D341Med (cell line): Measurements from ENCODE around the gene PGAM5.
"Not testable (repeated sequence)": the region's sequence is repeated elsewhere in the genome, so short reads cannot be mapped to it uniquely, and the experiment has no call there.

Experiments
- DNase-seq: peaks from one replicate; pipeline ENCODE4 v3.0.0; 2012; ENCODE audit warnings: low spot score

Gene PGAM5

DNA sequence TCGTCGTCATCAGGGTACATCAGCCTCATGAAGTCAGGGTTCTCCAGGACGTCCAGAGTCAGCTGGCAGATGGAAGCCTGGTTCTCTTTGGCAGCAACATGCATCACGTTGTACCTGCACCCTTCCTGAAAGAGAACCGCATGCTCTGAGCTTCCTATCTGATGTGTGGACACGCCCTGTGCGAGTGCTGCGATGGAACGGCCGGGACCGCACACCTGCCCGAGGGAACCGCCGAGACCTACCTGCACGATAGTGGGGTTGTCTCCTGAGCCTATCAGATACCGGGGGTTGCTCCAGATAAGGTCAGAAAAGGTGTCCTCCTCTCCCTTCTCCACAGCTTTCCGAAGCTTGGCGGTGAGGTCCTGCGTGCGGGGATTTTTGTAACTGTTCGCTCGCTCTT is 37.3 kb downstream of the PGAM5 start:
- no peak for DNase-seq

DNA sequence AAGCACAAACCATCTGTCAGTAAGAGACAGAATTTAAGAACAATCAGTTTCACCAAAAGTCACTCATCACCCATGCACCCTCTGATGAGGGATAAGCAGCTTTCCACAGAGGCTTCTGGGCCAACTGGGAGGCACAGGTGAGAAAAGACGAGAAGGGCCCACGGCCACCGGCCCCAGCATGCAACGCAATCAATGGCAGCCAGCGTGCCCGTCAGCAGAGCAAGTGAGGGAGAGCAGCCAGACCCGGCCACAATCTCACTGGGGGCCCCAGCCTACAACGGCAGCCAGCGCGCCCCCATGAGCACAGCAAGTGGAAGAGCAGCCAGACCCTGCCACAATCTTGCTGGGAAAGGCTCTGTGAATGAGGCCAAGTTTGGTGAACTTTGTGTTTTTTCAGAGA is 37.7 kb downstream of the PGAM5 start:
- DNase-seq: no peak

DNA sequence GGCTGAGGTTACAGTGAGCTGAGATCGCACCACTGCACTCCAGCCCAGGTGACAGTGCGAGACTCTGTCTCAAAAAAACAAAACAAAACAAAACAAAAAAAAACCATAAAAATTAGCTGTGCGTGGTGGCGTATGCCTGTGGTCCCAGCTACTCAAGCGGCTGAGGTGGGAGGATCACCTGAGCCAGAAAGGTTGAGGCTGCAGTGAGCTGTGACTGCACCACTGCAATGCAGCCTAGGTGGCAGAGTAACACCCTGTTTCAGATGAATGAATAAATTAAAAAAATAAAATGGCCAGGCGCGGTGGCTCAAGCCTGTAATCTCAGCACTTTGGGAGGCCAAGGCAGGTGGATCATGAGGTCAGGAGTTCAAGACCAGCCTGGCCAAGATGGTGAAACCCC is 43.0 kb downstream of the PGAM5 start:
- not testable (repeated sequence) for DNase-seq

DNA sequence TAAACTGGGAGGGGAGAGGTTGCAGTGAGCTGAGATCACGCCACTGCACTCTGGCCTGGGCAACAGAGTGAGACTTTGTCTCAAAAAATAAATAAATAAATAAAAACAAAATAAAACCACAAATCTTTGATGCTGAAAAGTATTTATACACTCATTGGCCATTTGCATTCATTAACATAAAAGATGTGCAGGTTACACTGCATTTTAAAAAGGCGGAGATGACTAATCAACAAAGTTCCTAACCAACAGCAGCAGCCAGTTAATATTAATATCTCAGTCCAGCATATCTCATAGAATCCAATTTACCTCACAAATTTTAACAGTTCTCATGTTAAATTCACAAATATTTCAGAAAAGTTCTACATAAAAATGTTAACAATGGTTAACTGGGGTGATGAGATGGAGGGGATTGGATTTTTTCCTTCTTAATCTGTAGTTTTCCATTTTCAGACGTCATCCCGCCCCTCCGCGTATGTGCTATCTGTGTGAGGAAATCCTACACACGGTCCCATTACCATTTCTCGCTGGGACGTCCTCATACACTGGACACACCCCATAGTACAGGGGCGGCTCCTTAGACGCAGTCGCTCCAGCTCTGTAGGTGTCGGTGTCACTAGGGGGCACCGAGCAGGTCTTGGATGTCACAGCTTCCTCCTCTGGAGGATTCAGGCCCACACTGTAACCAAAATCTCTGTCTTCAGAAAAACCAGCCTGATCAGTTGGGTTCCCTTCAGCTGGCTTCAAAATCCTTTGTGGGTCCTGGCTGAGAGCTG is 43.7 kb downstream of the PGAM5 start:
- DNase-seq: peak; percentile 67

DNA sequence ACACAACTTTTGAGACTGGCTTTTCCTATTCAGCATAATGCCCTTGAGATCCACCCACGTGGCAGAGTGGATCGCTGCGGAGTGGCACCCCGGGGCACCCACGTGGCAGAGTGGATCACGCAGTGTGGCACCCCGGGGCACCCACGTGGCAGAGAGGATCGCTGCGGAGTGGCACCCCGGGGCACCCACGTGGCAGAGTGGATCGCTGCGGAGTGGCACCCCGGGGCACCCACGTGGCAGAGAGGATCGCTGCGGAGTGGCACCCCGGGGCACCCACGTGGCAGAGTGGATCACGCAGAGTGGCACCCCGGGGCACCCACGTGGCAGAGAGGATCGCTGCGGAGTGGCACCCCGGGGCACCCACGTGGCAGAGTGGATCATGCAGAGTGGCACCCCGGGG is 48.2 kb downstream of the PGAM5 start:
- DNase-seq: not testable (repeated sequence)

DNA sequence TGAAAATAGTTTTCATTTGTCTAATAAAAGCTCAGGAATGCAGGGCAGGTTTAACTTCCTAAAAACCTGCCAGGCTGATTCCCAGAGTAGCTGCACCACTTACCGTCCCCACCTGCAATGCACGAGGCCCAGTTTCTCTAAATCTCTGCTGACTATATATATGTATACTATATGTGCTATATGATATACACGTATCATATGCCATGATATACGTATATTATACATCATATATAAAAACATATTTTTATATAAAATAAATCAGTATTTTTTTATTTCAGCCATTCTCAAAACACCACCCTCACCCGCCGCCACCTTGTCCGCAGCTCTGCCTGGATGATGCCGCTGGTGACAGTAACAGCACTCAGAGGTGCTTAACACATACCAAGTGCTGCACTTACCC is 48.7 kb downstream of the PGAM5 start:
- DNase-seq: no peak

DNA sequence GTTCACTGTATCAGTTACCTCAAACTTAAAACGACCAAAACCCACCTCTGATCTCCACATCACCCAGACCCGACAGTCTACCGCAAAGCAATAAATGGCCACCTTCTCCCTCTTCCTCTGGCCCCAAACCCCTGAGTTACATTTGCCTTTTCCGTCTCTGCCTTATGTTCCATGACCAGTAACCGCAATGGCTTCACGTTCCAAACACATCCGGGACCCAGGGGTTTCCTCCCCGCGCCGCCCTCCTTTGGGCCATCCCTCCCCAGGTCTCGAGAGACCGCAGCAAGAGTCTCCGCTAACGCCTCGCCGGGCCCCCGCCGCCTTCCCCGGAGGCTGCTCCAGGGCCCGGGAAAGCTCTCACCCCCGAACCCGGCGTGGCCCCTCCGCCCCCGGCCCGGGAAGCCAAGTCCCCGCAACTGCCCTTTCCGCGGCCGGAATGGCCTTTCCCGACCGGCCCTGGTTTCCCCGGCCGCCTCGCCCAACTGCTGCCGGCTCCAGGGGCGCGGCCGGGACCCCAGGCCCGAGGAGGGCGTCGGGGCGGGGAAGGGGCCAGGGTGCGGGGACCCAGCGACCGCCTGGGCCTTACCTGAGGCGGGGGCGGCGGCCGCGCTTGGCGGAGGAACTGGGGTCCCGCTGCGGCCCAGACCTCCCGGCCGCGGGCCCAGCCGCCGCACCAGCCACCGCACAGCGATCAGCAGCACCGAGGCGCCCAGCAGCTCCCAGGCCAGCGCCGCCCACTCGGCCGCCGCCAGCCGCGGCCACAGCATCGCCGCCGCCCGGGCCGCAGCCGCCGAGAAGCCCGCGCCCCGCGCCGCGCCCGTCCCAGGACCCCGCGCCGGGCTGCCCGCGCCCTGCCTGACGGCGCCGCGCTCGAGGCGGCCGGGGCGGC is 50.6 kb downstream of the PGAM5 start, which contains the start of gene ANKLE2:
Gene ANKLE2, minus strand, starts transcription at position 801 of the 889 bp plus-strand sequence. Its CDS starts 34 bp downstream, at position 767.
- DNase-seq: peak; percentile 94

DNA sequence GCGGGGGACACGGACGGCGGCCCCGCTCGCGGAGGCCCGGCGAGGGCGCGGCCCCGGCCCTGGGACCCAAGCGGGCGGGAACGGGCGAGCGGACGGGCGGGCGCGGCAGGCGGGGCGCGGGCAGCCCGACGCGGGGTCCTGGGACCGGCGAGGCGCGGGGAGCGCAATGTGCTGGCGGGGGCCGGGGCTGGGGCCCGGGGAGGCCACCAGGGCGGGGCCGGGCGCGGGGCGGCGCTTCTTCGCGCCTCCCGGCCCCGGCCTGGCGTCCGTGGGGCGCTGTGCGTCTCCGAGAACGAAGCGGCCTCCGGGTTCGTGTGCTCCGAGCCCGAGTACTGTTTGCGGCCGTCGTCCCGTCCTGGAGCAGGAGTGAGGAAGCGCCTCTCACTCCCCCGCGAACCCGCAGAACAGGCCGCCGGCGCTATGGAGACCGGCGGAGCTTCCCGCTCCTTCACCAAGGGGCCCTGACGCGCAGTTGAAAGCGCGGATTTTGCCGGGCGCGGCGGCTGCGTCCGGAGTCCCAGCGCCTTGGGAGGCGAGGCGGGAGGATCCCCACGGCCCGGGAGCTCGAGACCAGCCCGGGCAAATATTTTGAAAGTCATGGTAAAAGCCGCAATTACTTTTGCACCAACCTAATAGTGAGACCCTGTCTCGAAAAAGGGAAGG is 51.4 kb downstream of the PGAM5 start:
- peak; percentile 99 for DNase-seq

DNA sequence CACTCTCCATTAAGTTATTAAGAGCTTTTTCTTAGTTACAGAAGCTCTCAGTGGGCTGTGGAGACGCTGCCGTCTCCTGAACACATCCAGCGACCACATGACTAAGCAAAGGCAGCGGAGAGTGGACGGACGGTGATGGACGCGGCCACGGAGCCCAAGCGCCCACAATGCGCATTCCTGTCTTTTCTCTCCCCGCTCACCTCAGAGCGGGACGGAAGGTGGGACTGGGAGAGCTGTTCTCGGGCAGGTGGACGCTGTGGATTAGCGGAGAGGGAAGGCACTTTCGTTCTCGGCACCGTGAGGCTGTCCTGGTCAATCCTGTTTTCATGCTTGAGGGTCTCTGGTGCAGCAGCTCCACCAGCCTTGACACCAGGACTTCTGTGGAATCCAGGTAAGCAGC is 53.6 kb downstream of the PGAM5 start:
- DNase-seq: no peak

DNA sequence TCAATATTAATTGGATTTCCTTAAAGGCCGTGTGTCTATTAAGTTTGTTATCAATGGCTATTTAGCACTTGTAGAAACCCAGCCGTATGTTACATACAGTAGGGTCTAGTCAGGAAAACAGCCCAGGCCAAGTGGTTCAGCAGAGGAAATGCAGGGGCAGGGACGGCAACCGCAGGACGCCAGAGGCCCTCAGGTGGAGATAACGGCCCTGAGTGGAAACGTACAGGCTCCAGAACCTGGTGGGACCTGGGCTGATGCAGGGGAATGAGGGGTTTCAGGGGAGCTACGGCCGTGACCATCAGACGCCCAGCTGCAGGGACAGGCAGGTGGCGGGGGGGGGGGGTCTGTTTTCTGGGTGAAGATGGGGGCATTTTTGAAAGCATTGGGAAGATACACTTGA is 54.7 kb downstream of the PGAM5 start:
- DNase-seq: no peak

DNA sequence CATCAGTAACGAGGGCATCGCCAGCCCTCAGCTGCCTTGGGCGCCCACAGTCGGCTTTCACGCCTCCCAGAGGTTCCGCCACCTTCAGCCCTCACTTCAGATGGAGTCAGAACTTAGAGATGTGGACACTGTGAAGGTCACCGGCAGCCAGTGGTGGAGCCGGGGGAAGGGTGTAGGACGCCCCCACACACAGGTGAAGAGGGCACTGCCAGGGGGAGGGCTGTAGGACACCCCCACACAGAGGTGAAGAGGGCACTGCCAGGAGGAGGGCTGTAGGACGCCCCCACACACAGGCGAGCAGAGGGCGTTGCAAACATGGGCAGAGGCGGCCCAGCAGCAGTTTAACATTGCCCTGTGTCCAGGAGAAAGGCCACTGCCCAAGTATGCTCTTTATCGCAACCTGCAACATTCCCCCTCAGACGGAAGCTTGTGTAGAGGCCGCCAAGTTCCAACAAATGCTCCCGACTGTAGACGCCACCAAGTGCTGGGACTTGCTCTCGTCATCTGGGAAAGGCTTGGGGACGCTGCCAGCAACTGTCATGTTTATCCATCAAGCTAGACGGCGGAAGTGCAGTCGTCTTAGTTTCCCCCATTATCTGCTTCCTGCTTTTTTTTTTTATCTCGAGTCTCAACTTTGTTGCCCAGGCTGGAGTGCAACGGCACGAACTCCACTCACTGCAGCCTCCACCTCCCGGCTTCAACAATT is 55.9 kb downstream of the PGAM5 start:
- no peak for DNase-seq

DNA sequence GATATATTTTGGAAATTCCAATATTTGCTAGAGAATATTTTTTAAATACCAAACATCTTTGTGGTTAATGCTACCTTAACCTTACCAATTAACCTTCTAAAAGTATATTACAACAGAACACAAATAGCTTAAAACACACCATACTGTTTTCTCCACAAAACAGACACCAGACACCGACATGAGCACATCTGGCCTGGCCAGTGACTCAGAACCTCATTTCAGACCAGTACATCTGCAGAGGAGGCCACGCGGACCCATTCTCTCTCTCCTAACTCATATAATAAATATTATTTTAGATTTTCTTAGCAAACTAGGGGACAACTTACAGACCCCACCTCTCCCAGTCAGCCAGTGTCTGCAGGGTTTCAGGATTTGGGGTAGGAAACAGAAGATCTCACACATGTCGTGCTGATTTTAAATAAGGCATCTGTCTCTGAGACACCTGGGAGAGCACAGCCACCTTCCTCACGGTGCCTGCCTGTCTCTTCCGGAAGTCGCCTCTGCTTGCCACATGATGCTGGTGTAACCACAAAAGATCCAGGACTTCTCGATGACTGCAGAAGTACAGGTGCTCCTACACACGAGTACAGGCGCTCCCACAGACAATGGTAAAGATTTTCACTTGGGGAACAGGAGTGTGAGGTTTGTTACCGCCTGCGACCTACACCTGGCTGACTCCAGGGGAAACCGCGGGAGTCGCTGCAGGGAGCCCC is 60.6 kb downstream of the PGAM5 start:
- no peak for DNase-seq
